HCT116 (cell line): Measurements from ENCODE around the gene POFUT2. TPM values are rescaled to one million over a fixed set of nuclear protein-coding genes. Genes with fewer than 3 reads are reported as not detected.

Experiments used
- ATAC-seq: fragments of 200-7000 bp; cut with Tn5 transposase; 2 replicates; pipeline ENCODE4 v1.9.1; 2020; ENCODE audit warnings: mild to moderate bottlenecking, moderate library complexity
- BruUV-seq: library from RNA; stranded (reverse); fragments of 400-500 nt; replicated peaks from 2 replicates; lab custom pipeline; 2021; lab: Mats Ljungman, UMichigan
- CTCF ChIA-PET: fragments of 300-600 bp; sonication (Branson Sonifier 250); formaldehyde crosslinking; loops from one replicate; lab custom pipeline; 2021; ENCODE audit warnings: antibody characterized with exemption; lab: Charles Lee
- POLR2A ChIA-PET: fragments of 300-600, 350-600 bp; sonication (Branson Sonifier 250); formaldehyde crosslinking; loops from one replicate; lab custom pipeline; 2021; ENCODE audit warnings: antibody characterized with exemption; lab: Charles Lee
- RAD21 ChIA-PET, 2 experiments: fragments of 300-600 bp; sonication (Branson Sonifier 250); formaldehyde crosslinking; loops; one replicate each; lab custom pipeline; 2023; ENCODE audit warnings: low total read pairs in 2 of 2; ENCODE audit not compliant: uncharacterized antibody in 2 of 2, unreplicated experiment in 2 of 2, low non-redundant PET in 1 of 2; lab: Charles Lee
- DNase-seq: peaks from one replicate; pipeline ENCODE4 v3.0.0-alpha.2; 2010; ENCODE audit warnings: low read depth, low spot score
- H2AFZ ChIP-seq: fragments of 200-600 bp; shearing (Covaris generic), sonication (generic); 2 replicates; pipeline ENCODE4 v1.6.1; 2017; ENCODE audit warnings: low read depth, mixed run types, mixed read lengths, antibody characterized with exemption, low read length; ENCODE audit not compliant: poor library complexity, severe bottlenecking
- H3K27ac ChIP-seq: 2 replicates; pipeline ENCODE4 v1.5.1; 2012; ENCODE audit warnings: low read depth, low read length
- H3K27me3 ChIP-seq: fragments of 200-600 bp; sonication (generic); 2 replicates; pipeline ENCODE4 v1.6.1; 2016; ENCODE audit warnings: mixed run types, low read length, mixed read lengths; ENCODE audit not compliant: insufficient read depth
- H3K36me3 ChIP-seq, 2 experiments: fragments of 200-500 bp in 1 of 2; fragments of 200-600 bp in 1 of 2; sonication (Bioruptor generic) in 1 of 2; sonication (generic) in 1 of 2; 2 replicates each; pipeline versions ENCODE4 v1.5.1 to v1.6.1; 2014 to 2016; ENCODE audit warnings: low read length in 2 of 2, inconsistent platforms in 1 of 2, mixed read lengths in 1 of 2, mixed run types in 1 of 2; ENCODE audit not compliant: insufficient read depth in 2 of 2, control insufficient read depth in 1 of 2
- H3K4me1 ChIP-seq, 2 experiments: fragments of 200-600 bp in 1 of 2; sonication (generic) in 1 of 2; 2 replicates each; pipeline versions ENCODE4 v1.5.1 to v1.6.1; 2012 to 2017; ENCODE audit warnings: low read length in 2 of 2, inconsistent platforms in 1 of 2, mild to moderate bottlenecking in 1 of 2, mixed read lengths in 1 of 2, mixed run types in 1 of 2, moderate library complexity in 1 of 2; ENCODE audit not compliant: insufficient read depth in 2 of 2, control insufficient read depth in 1 of 2
- H3K4me2 ChIP-seq: fragments of 200-600 bp; sonication (generic); 2 replicates; pipeline ENCODE4 v1.6.1; 2017; ENCODE audit warnings: mixed run types, low read length, mixed read lengths
- H3K4me3 ChIP-seq, 2 experiments: fragments of 200-600 bp in 1 of 2; sonication (generic) in 1 of 2; replicated peaks in 1 of 2; 2 replicates each; pipeline ENCODE4 v1.5.1; 2011 to 2016; ENCODE audit warnings: low read length in 2 of 2, control low read depth in 1 of 2, low read depth in 1 of 2, mild to moderate bottlenecking in 1 of 2, mixed read lengths in 1 of 2, mixed run types in 1 of 2
- H3K79me2 ChIP-seq: fragments of 200-600 bp; sonication (generic); 2 replicates; pipeline ENCODE4 v1.6.1; 2017; ENCODE audit warnings: mild to moderate bottlenecking, mixed run types, low read length, moderate library complexity, mixed read lengths; ENCODE audit not compliant: insufficient read depth
- H3K9ac ChIP-seq: fragments of 200-600 bp; sonication (generic); 2 replicates; pipeline ENCODE4 v1.6.1; 2016; ENCODE audit warnings: low read length, mixed read lengths
- H3K9me2 ChIP-seq: fragments of 200-600 bp; sonication (generic), shearing (Covaris generic); 2 replicates; pipeline ENCODE4 v1.6.1; 2017; ENCODE audit warnings: mixed run types, mild to moderate bottlenecking, moderate library complexity; ENCODE audit not compliant: insufficient read depth
- H3K9me3 ChIP-seq, 2 experiments: fragments of 200-500 bp in 1 of 2; fragments of 200-600 bp in 1 of 2; sonication (Bioruptor generic) in 1 of 2; sonication (generic) in 1 of 2; 2 replicates each; pipeline ENCODE4 v1.6.1; 2014 to 2017; ENCODE audit warnings: low read length in 2 of 2, mixed read lengths in 2 of 2, inconsistent platforms in 1 of 2, low read depth in 1 of 2, mild to moderate bottlenecking in 1 of 2, mixed run types in 1 of 2, moderate library complexity in 1 of 2; ENCODE audit not compliant: control insufficient read depth in 1 of 2, insufficient read depth in 1 of 2
- H4K20me1 ChIP-seq: fragments of 200-600 bp; sonication (generic), shearing (Covaris generic); 2 replicates; pipeline ENCODE4 v1.6.1; 2017; ENCODE audit warnings: mixed run types, mild to moderate bottlenecking, moderate library complexity; ENCODE audit not compliant: insufficient read depth
- CBX3 ChIP-seq: IDR thresholded peaks from 2 replicates; pipeline ENCODE4 v1.6.1; 2012; ENCODE audit warnings: low read depth
- CEBPB ChIP-seq: IDR thresholded peaks from 2 replicates; pipeline ENCODE4 v1.6.1; 2012; ENCODE audit warnings: low read depth
- ELF1 ChIP-seq: IDR thresholded peaks from 2 replicates; pipeline ENCODE4 v1.6.1; 2012; ENCODE audit warnings: low read depth, borderline replicate concordance
- EZH2 ChIP-seq: fragments of 200-600 bp; sonication (generic); IDR thresholded peaks from 2 replicates; pipeline ENCODE4 v1.6.1; 2017; ENCODE audit warnings: antibody characterized with exemption, mixed run types
- JUND ChIP-seq: IDR thresholded peaks from 2 replicates; pipeline ENCODE4 v1.6.1; 2012
- POLR2AphosphoS5 ChIP-seq: IDR thresholded peaks from 2 replicates; pipeline ENCODE4 v1.6.1; 2011; ENCODE audit warnings: mild to moderate bottlenecking, low read depth, low read length, moderate library complexity
- RAD21 ChIP-seq: IDR thresholded peaks from 2 replicates; pipeline ENCODE4 v1.6.1; 2012; ENCODE audit warnings: low read depth, mild to moderate bottlenecking
- SRF ChIP-seq: IDR thresholded peaks from 2 replicates; pipeline ENCODE4 v1.6.1; 2012; ENCODE audit warnings: low read depth
- intact Hi-C: fragments of 100-400 bp; cut with micrococcal nuclease; formaldehyde crosslinking; loops from 2 replicates; pipeline ENCODE4 v1.10.0; 2022
- total RNA-seq: library from RNA; stranded (reverse); gene quantifications from one replicate; pipeline ENCODE4 v1.2.1, GENCODE V29; 2021; ENCODE audit not compliant: unreplicated experiment
- TF ChIP-seq, protein P1 (sequence below): IDR thresholded peaks from 2 replicates; pipeline ENCODE4 v1.6.1; 2012
- TF ChIP-seq, protein P2 (sequence below): IDR thresholded peaks from 2 replicates; pipeline ENCODE4 v1.6.1; 2011; ENCODE audit warnings: mild to moderate bottlenecking, low read length, moderate library complexity; ENCODE audit not compliant: insufficient replicate concordance; ENCODE audit errors: extremely low read depth

Gene POFUT2
- total RNA-seq, 1 experiment from 2014 or later: 20.5 TPM

DNA sequence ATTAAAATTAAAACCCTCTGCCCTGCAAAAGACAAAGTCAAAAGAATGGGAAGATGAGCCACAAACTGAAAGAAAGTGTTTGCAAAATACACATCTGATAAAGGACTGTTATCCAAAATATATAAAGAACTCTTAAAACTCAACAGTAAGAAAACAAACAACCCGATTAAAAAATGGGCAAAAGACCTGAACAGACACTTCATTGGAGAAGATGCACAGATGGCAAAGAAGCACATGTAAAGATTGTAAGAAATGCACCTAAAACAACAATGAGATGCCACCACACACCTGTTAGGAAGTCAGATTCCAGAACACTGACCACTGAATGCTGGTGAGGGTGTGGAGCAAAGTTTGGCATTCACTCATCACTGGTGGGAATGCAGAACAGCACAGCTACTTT, 24.6 kb upstream of the POFUT2 start:
- no peak overlapping the region for H3K4me2 ChIP-seq

GRCh38 chr21:45310459-45310858, 22.8 kb upstream of the POFUT2 start:
- H3K9ac ChIP-seq: no peak overlapping the region
- no peaks in the 10 kb centered on the region for H3K36me3 ChIP-seq
- intact Hi-C loops: no loop called here
- H3K27me3 ChIP-seq: no peaks in the 10 kb centered on the region
- H3K9me2 ChIP-seq: no peaks in the 10 kb centered on the region
- no peak overlapping the region for H2AFZ ChIP-seq
- no peak for ATAC-seq
- no TSS peak for BruUV-seq
- no peak for DNase-seq
- H3K27ac ChIP-seq: no peak overlapping the region
- no peak overlapping the region for H3K4me2 ChIP-seq
- H4K20me1 ChIP-seq: no peaks in the 10 kb centered on the region
- peaks cover 0 to 27% of the 10 kb centered on the region in 2 experiments for H3K4me1 ChIP-seq
- ChIA-PET POLR2A (interaction anchor here (0.6 kb wide), 1 partner anchor 22 kb away, joined by 3 read pairs; the partner anchor contains the start of gene POFUT2), CTCF (no interaction called here), RAD21 (no interaction called here)
- no peak overlapping the region for H3K4me3 ChIP-seq
- H3K9me3 ChIP-seq: no peaks in the 10 kb centered on the region
- TF ChIP-seq, protein P1, sequence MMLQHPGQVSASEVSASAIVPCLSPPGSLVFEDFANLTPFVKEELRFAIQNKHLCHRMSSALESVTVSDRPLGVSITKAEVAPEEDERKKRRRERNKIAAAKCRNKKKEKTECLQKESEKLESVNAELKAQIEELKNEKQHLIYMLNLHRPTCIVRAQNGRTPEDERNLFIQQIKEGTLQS: no peak
- TF ChIP-seq CBX3: no peak
- no peak for TF ChIP-seq POLR2AphosphoS5
- H3K79me2 ChIP-seq: no peaks in the 10 kb centered on the region

More for the DNA sequence above, 24.6 kb upstream of the POFUT2 start:
- POLR2A ChIA-PET: no interaction called here
- ATAC-seq: no peak
- no peak overlapping the region for H3K9ac ChIP-seq
- RAD21 ChIA-PET: no interaction called here
- no peak overlapping the region for H2AFZ ChIP-seq
- no peaks in the 10 kb centered on the region for H3K9me2 ChIP-seq
- intact Hi-C loops: no loop called here
- no TSS peak for BruUV-seq
- H3K27me3 ChIP-seq: no peaks in the 10 kb centered on the region
- H3K79me2 ChIP-seq: no peaks in the 10 kb centered on the region
- TF ChIP-seq CEBPB (no peak), POLR2AphosphoS5 (no peak), RAD21 (no peak), SRF (no peak), EZH2 (no peak), ELF1 (no peak), JUND (no peak), CBX3 (no peak)
- TF ChIP-seq, protein P2, sequence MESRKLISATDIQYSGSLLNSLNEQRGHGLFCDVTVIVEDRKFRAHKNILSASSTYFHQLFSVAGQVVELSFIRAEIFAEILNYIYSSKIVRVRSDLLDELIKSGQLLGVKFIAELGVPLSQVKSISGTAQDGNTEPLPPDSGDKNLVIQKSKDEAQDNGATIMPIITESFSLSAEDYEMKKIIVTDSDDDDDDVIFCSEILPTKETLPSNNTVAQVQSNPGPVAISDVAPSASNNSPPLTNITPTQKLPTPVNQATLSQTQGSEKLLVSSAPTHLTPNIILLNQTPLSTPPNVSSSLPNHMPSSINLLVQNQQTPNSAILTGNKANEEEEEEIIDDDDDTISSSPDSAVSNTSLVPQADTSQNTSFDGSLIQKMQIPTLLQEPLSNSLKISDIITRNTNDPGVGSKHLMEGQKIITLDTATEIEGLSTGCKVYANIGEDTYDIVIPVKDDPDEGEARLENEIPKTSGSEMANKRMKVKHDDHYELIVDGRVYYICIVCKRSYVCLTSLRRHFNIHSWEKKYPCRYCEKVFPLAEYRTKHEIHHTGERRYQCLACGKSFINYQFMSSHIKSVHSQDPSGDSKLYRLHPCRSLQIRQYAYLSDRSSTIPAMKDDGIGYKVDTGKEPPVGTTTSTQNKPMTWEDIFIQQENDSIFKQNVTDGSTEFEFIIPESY: no peak
- H3K4me3 ChIP-seq: no peak overlapping the region
- no peaks in the 10 kb centered on the region for H3K9me3 ChIP-seq
- no peaks in the 10 kb centered on the region for H4K20me1 ChIP-seq
- no peak for DNase-seq
- peaks cover 3 to 33% of the 10 kb centered on the region in 2 experiments for H3K4me1 ChIP-seq
- no peak overlapping the region for H3K27ac ChIP-seq
- CTCF ChIA-PET: interaction anchor here (1.2 kb wide), 1 partner anchor 9 kb away, joined by 3 read pairs; no protein-coding TSS in a partner anchor
- no peaks in the 10 kb centered on the region for H3K36me3 ChIP-seq
